NCI-H460 (cell line): ENCODE measurements around the gene KCNIP4. TPM values are rescaled to one million over a fixed set of nuclear protein-coding genes. Genes with fewer than 3 reads are reported as not detected.

Experiments
- DNase-seq: peaks from one replicate; pipeline ENCODE4 v3.0.0-alpha.2; 2016; ENCODE audit warnings: low read depth; ENCODE audit errors: extremely low read depth
- total RNA-seq: library from RNA; depleted of rRNA; stranded (reverse); fragments of >200 nt; shearing (Covaris generic); gene quantifications from 2 replicates; pipeline ENCODE4 v1.2.3, GENCODE V29; 2014

The KCNIP4 gene
- total RNA-seq, 1 experiment from 2014 or later, result not detected

DNA sequence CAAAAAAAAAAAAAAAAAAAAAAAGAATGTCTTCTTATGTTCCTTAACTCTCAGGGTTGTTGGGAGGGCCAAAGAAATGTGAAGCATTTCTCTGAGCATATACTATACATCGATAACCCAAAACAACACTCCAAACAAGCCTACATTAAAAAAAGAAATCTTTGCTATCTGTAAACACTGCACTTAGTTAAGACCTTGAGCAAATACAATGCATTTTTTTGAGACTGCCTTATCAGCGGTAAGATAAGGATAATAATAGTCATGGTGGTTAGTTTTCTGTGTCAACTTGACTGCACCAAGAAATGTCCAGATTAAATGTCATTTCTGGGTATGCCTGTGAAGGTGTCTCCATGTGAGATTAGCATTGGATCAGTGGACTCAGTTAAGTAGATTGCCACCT, 706.4 kb downstream of the KCNIP4 start:
- no peak for DNase-seq

DNA sequence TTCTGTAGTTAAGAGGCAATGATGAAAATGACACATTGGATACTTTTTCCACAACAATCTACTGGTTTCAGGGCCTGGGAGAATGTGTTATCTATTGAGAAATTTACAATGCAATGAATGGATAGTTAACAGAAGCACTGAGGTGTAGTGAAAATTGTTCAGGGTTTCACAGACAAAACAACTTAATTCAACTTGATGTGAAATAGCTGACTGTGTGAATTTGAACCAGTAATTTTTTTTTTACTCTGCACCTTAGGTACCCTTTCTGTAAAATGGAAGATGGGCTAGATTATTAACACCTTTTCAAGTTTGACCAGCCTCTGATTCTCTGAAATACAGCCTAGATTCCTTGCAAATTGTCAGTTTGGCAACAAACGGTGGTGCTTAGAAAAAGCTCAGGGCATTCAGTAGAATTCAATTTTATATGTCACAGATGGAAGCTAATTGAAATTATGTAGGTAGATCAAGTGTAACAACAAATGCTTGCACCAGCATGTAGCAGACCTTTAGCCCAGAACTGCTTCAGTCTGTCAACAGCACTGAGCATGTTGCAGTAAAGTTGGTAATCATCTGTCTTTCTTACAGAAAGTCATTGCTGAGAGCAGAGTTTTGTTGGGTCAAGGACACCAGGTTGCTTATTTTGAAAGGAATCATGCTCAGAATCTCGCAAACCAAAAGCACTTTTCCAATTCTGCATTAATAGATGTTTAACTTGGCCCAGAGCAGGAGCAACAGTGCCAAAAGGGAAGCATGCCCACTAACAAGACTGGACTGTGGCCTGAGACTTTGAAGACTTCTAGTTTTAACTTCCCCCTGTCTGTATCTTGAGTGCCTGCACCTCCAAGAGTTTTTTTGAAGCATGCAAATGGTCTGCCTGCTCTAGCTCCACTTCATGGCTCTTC, 721.7 kb downstream of the KCNIP4 start:
- no peak for DNase-seq

DNA sequence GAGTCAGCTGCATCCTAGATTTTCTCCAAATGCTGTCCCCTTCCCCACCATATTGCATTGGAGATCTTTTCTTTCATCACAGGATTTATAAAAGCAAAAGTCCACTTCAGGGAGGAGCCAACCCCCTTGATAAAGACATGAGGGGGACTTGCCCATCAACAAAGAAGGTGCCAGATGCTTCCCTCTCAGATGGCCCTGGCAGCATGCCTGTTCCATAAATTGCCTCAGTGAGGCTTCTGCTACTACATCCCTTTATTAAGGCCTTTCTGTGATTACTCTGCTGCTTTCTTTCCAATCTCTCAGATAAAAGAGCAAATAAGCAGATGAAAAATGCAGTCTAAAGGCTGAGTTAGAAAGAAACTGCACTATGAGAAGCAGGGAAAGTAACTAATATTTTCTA, 736.7 kb downstream of the KCNIP4 start:
- no peak for DNase-seq

DNA sequence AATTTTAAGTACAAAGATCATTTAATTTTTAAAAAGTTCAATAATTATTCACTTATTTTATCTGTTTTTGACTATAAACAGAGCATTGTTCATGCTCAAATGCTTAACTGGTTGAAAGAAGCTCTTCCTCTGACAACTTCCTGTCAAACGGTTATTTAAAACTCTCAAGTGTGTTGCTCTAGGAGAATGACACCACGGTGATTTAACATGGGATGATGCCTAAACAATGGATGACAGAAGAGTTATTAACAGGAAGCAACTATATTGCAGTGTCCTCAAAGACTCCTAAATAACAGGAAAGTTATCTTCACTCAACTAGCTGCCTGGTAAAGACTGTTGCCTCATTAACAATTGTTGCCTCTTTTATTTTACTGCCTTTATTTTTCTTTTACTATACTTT, 738.7 kb downstream of the KCNIP4 start:
- no peak for DNase-seq

- no peak for DNase-seq
Measured at GRCh38 chr4:21205821-21206531, 742.6 kb downstream of the KCNIP4 start.

DNA sequence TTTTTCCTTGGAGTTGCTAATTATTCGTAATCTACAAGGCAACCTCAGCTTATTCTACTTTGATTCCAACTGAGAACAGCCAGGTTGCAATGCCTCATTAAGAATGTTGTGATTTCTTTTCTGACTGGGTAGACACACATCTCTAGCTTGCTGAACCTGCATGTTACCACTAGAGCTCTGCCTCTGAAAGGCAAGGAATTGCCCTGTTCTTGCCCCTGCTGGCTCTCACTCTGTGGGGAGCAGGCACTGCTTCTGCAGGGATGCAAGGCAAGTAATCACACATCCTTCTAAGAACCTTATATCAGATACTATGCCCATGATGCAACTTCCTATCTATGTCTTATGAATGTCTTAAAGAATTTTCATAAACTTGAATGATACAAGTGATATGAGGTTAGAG, 745.2 kb downstream of the KCNIP4 start:
- DNase-seq, result no peak

GRCh38 chr4:21202959-21203358, 745.6 kb downstream of the KCNIP4 start:
- no peak for DNase-seq

DNA sequence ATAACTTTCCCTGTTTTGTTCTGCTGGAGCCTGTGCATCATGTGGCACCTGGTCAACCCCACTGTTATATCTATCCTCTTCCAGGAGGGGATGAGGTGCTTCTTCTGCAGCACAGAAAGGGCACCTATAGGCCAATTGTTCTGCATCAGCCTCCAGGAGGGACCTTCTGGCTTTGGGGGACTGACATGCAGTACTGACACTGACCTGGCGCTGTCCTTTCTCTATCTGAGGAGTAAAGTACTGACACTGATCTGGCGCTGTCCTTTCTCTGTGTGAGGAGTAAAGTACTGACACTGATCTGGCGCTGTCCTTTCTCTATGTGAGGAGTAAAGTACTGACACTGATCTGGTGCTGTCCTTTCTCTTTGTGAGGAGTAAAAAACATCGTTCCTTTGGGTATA, 749.9 kb downstream of the KCNIP4 start:
- DNase-seq, result no peak

DNA sequence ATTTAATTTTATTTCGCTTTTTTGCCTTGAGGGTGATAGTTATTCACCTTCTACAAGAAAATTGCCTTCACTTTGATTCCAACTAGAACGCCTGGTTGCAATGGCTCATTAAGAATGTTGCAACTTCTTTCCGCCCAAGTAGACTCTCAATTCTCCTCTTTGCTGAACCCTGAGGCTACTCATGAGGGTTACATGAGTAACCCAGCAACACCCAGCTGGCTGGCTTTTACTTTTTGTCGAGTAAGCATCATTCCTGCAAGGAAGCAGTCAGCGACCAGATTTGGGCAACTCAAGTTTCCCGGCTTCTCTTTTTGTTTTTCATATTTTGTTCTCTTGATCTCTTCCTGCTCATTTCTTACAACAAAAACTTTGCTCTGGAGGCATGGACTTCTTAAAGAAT, 752.9 kb downstream of the KCNIP4 start:
- DNase-seq, result no peak

- no peak for DNase-seq
Measured at GRCh38 chr4:21192367-21192766, 756.2 kb downstream of the KCNIP4 start.

GRCh38 chr4:21191317-21191716, 757.3 kb downstream of the KCNIP4 start:
- DNase-seq, result no peak

DNA sequence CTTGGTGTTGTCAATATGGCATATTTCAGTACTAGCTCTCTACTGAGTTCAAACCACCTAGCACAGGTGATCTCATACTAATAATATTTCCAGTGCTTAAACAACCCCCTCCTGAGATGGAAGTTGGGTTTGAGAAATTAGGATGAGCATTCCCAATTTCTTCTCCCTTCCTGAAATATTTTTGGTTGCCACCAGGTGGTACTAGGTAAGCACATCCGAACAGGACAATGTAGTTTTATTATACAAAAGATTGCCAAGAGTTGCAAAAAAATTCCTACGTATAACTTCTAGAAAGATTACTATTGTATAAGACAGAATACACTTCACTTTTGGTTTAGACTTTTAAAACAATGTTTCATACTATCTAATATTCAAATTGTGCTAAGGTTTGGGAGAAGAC, 763.8 kb downstream of the KCNIP4 start:
- DNase-seq, result no peak

DNA sequence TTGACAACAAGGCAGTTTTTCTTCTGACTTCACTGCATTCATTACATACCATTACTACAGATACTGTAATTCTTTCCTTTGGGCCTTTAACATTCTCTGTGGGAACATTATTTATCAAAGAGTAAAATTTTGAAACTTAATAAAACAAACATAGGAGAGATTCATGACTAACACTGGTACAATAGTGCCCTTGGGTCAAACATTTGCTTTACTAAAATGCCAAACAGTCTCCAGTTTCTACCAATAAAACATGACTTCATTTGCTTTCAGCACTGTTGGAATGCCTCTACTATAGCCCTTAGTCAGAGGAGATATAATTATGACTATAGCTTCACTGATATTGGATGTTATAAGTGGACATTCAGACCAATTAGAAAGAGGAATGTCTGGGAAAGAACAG, 766.9 kb downstream of the KCNIP4 start:
- DNase-seq, result no peak

- no peak for DNase-seq
Measured at GRCh38 chr4:21177871-21178270, 770.7 kb downstream of the KCNIP4 start.

- DNase-seq, result no peak
Measured at GRCh38 chr4:21177092-21177491, 771.5 kb downstream of the KCNIP4 start.

- no peak for DNase-seq
Measured at GRCh38 chr4:21167711-21168110, 780.9 kb downstream of the KCNIP4 start.

GRCh38 chr4:21155367-21155766, 793.2 kb downstream of the KCNIP4 start:
- DNase-seq, result no peak

- DNase-seq, result no peak
Measured at GRCh38 chr4:21139327-21139726, 809.2 kb downstream of the KCNIP4 start.

DNA sequence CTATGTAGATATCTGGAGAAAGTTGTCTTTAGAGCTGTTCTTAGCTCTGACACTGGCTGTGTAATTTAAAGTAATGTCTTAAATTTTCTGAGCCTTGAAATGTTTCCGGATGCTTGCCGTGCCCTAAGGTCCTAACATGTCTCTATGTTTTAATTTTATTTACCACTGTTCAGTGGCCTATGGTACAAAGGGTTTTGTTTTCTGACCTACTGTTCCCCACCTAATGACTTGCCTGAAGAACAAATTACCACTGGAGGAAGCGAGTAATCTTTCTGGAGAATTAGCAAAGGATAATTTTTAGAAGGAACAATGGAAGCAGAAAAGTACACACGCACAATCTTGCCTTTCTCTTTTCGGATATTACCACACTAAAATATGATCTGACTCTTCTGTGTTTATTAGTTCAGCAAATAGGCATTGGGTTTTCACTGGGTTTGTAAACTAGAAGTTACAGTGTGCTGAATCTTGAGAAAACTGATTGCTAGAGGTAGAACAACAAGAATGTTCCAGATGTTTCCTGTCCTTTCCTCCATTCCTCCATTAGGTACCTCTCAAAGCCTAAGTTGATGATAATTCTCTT, 812.4 kb downstream of the KCNIP4 start:
- DNase-seq, result no peak

DNA sequence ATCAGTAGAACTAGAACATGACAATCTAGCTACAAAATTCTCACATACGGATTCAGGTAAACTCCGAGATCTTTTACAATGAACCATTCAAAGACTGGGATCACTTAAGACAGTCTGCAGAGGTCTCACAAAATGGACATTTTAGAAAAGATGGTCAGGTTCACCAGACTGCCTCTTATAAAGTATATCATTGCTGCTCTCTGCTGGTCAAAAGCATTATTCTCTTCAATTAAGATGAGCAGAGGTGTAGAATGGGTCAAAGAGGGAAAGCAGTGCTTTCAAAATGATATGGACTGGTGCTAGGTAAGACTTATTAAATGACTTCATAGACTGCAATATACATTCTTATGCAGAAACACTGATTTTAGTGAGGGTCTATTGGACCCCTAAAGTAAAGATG, 813.6 kb downstream of the KCNIP4 start:
- DNase-seq, result no peak

- no peak for DNase-seq
Measured at GRCh38 chr4:21130606-21131005, 818.0 kb downstream of the KCNIP4 start.

DNA sequence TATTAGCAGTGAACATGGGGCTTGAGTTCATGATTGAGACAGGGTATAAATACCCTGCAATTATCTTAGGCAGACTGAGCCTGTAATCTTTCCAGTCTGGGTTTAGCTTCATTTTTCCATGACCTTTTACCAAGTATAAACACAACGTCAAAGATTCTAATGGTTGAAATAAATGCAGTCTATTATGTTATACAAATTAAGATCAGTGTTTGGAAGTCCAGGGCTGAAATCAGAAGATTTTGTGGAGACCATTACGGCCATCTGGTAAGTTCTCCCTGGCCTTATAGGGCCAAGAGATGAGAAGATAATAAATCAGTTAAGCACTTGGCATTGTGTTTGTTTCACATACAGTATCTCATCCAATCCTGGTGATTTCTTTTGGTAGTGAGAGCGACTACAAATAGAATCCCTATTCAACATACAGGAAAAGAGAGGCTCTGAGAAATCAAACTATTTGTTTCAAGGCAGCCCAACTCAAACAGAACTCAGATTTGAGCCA, 822.5 kb downstream of the KCNIP4 start:
- DNase-seq, result no peak
